ENCODE measurements around the gene KCNN4. TPM values are rescaled to one million over a fixed set of nuclear protein-coding genes. Genes with fewer than 3 reads are reported as not detected.

The KCNN4 gene
- total RNA-seq, 2 experiments from 2014 or later = 31.3 to 40.0 TPM

DNA sequence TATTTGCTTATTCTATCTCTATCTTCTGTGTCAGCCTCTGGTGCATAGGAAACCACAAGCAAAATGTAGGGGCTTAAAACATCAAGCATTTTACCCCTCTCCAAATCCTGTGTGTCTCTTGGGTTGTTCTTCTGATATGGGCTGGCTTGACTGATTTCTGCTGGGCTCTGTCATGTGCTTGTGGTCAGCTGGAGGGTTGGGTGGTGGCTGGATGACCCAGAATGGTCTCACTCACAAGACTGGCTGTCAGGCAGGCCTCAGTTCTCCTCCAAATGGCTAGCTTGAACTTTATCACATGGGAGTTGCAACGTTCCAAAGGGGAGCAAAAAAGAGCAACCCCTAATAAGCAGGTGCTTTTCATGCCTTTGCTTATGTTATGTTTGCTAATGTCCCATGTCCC lies 31.1 kb upstream of the KCNN4 start:
- Histone ChIP-seq H3K79me2 (ENCODE audit: insufficient read depth, low read depth, low read length) (no peaks in the 10 kb centered on the region), H3K4me2 (ENCODE audit: low read length) (no peak overlapping the region), H4K20me1 (ENCODE audit: insufficient read depth, low read length) (no peaks in the 10 kb centered on the region), H3K36me3 (ENCODE audit: insufficient read depth, low read length) (no peaks in the 10 kb centered on the region), H3K9me2 (ENCODE audit: insufficient read depth, low read length) (no peaks in the 10 kb centered on the region), H3K4me3 (ENCODE audit: low read depth, low read length, poor library complexity, severe bottlenecking) (no peak overlapping the region), H3K27ac (ENCODE audit: low read depth, low read length, poor library complexity, severe bottlenecking) (no peak overlapping the region), H3K9me3 (ENCODE audit: low read length) (no peaks in the 10 kb centered on the region), H2AFZ (ENCODE audit: low read length) (no peak overlapping the region), H3K4me1 (ENCODE audit: insufficient read depth, low read length, poor library complexity, severe bottlenecking) (peaks cover 4% of the 10 kb centered on the region)
- DNase-seq (ENCODE audit: low spot score) = no peak
- ChIA-PET CTCF (ENCODE audit: unreplicated experiment) (no interaction called here), POLR2A (interaction anchor here (0.6 kb wide), 1 partner anchor 15 kb away, joined by 4 read pairs; no protein-coding TSS in a partner anchor)
- no peak for TF ChIP-seq CTCF (conservative IDR thresholded peaks at IDR 0.05; ENCODE audit: low read length)
- no peak for TF ChIP-seq EZH2phosphoT487 (IDR thresholded peaks at IDR 0.05; ENCODE audit: borderline replicate concordance, low read depth, low read length)
- BruUV-seq (replicated peaks) = no TSS peak
- intact Hi-C loops (cut with micrococcal nuclease; ENCODE audit: unreplicated experiment) = no loop called here

GRCh38 chr19:43809762-43810696 lies 29.3 kb upstream of the KCNN4 start:
- Histone ChIP-seq H3K4me3 (ENCODE audit: low read depth, low read length, poor library complexity, severe bottlenecking) (no peak overlapping the region), H3K4me1 (ENCODE audit: insufficient read depth, low read length, poor library complexity, severe bottlenecking) (peaks cover 4% of the 10 kb centered on the region), H3K79me2 (ENCODE audit: insufficient read depth, low read depth, low read length) (no peaks in the 10 kb centered on the region), H3K27ac (ENCODE audit: low read depth, low read length, poor library complexity, severe bottlenecking) (no peak overlapping the region), H4K20me1 (ENCODE audit: insufficient read depth, low read length) (no peaks in the 10 kb centered on the region), H3K9me2 (ENCODE audit: insufficient read depth, low read length) (no peaks in the 10 kb centered on the region), H2AFZ (ENCODE audit: low read length) (no peak overlapping the region), H3K36me3 (ENCODE audit: insufficient read depth, low read length) (no peaks in the 10 kb centered on the region), H3K9me3 (ENCODE audit: low read length) (no peaks in the 10 kb centered on the region), H3K4me2 (ENCODE audit: low read length) (no peak overlapping the region)
- CTCF ChIA-PET (ENCODE audit: unreplicated experiment) = no interaction called here
- DNase-seq (ENCODE audit: low spot score) = peak; percentile 81
- no peak for TF ChIP-seq EZH2phosphoT487 (IDR thresholded peaks at IDR 0.05; ENCODE audit: borderline replicate concordance, low read depth, low read length)
- peak; percentile 94 for TF ChIP-seq CTCF (conservative IDR thresholded peaks at IDR 0.05; ENCODE audit: low read length)
- intact Hi-C loops (cut with micrococcal nuclease; ENCODE audit: unreplicated experiment) = loop anchor here (2.0 kb wide), 1 partner anchor 65 kb away; no protein-coding TSS in a partner anchor
- POLR2A ChIA-PET = no interaction called here
- BruUV-seq (replicated peaks) = no TSS peak

DNA sequence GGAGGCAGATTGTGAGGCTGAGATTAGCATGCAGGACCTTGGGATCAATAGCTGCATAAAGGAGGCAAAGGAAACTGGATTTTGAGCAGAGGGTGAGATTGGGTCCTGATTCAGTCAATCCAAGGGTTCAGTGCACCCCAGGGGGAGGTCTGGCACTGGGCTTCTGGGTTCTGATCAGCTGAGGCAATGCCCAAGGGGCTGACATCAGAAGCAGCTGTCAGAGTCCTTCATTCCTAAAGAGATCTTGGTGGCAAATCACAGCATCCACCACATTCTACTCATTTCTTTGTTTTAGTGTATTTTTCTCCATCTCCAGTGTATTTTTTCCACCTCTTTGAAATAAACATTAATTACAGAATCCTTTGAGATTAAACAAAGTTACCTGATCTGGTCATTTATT lies 26.9 kb upstream of the KCNN4 start:
- Histone ChIP-seq H4K20me1 (ENCODE audit: insufficient read depth, low read length) (no peaks in the 10 kb centered on the region), H3K4me1 (ENCODE audit: insufficient read depth, low read length, poor library complexity, severe bottlenecking) (peaks cover 4% of the 10 kb centered on the region), H3K9me3 (ENCODE audit: low read length) (no peaks in the 10 kb centered on the region), H3K9me2 (ENCODE audit: insufficient read depth, low read length) (no peaks in the 10 kb centered on the region), H3K4me3 (ENCODE audit: low read depth, low read length, poor library complexity, severe bottlenecking) (no peak overlapping the region), H3K27ac (ENCODE audit: low read depth, low read length, poor library complexity, severe bottlenecking) (no peak overlapping the region), H3K36me3 (ENCODE audit: insufficient read depth, low read length) (no peaks in the 10 kb centered on the region), H2AFZ (ENCODE audit: low read length) (no peak overlapping the region), H3K79me2 (ENCODE audit: insufficient read depth, low read depth, low read length) (no peaks in the 10 kb centered on the region), H3K4me2 (ENCODE audit: low read length) (no peak overlapping the region)
- intact Hi-C loops (cut with micrococcal nuclease; ENCODE audit: unreplicated experiment) = loop anchor here (2.0 kb wide), 1 partner anchor 63 kb away; no protein-coding TSS in a partner anchor
- ChIA-PET CTCF (ENCODE audit: unreplicated experiment) (no interaction called here), POLR2A (no interaction called here)
- DNase-seq (ENCODE audit: low spot score) = no peak
- no TSS peak for BruUV-seq (replicated peaks)
- TF ChIP-seq EZH2phosphoT487 (IDR thresholded peaks at IDR 0.05; ENCODE audit: borderline replicate concordance, low read depth, low read length) (no peak), CTCF (conservative IDR thresholded peaks at IDR 0.05; ENCODE audit: low read length) (no peak)
